HG02981 (cell line): ENCODE data around the gene ANO6.

Source experiments
- ATAC-seq: cut with Tn5 transposase; IDR thresholded peaks from one replicate; pipeline ENCODE4 v1.9.1; 2021; ENCODE audit warnings: mild to moderate bottlenecking, moderate library complexity; ENCODE audit not compliant: unreplicated experiment

ANO6 gene

DNA sequence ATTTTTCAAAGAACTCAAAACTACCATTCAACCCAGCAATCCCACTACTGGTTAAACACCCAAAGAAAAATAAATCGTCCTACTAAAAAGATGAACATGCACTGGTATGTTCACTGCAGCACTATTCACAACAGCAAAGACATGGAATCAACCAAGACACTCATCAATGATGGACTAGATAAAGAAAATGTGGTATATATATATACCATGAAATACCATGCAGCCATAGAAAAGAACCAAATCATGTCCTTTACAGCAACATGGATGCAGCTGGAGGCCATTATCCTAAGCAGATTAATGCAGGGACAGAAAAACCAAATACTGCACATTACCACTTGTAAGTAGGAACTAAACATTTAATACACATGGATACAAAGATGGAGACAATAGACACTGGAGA lies 3.8 kb upstream of the ANO6 start:
- no peak for ATAC-seq

DNA sequence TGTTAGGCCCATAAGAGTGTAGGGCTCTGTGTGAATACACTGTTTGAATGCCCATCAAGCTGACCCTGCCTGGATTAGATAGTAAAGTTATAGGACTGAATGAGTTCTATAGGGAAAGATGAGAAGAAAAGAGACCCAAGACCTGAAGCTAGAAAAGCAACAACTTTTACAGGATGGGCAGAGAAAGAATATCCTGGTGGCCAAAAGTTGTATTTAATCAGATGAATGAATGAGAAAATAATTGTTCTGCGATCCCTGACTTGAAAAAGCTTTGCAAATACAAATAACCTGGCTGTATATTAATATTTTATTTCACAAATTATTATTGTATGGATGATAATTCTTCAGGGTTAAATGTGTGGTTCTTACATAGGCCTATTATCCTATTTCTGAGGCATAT lies 2.8 kb upstream of the ANO6 start:
- ATAC-seq = no peak

DNA sequence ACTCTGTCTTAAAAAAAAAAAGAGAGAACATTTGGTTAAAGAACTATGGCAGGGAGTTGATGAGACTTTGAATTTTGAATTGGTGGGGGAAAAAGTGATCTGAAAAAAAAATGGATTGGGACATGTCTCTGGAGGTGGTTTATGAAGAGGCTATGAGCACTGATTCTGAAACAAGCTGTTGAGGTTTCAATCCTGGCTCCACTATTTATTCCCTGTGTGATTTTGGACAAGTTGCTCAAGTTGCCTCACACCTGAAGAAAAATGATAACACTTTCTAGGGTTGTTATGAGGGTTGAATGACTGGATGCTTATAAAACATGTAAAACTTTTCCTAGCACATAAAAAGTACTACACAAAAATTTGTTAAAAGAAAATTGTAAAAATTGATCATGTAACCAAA lies 1.8 kb upstream of the ANO6 start:
- no peak for ATAC-seq

DNA sequence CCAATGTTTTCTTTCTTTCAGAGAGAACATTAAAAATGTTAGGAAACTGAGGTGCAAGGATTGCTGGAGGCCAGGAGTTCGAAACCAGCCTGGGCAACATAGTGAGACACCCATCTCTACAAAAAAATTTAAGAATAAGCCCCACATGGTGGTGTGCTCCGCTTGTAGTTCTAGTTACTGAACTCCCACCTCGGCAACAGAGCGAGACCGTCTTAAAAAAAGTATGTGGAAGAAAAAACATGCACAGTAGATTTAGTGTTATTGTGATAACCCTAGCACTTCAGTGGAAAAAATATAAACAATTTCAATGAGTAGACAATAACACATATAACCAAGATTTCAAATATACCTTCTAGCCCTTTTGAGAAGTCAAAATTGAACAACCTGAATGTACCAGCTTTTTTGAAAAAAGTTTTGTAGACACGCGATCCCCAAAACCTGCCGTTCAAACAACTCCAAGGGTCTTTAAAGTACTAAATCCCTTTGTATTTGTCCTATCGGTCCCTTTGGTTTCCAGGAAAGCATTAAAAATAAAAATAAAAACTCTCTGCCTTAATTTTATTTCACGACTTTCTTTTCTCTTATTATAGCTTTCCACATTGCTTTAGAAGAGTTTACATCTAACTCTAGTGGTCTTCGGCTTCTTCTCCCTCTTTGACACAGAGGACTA lies 1.0 kb upstream of the ANO6 start:
- ATAC-seq = no peak

DNA sequence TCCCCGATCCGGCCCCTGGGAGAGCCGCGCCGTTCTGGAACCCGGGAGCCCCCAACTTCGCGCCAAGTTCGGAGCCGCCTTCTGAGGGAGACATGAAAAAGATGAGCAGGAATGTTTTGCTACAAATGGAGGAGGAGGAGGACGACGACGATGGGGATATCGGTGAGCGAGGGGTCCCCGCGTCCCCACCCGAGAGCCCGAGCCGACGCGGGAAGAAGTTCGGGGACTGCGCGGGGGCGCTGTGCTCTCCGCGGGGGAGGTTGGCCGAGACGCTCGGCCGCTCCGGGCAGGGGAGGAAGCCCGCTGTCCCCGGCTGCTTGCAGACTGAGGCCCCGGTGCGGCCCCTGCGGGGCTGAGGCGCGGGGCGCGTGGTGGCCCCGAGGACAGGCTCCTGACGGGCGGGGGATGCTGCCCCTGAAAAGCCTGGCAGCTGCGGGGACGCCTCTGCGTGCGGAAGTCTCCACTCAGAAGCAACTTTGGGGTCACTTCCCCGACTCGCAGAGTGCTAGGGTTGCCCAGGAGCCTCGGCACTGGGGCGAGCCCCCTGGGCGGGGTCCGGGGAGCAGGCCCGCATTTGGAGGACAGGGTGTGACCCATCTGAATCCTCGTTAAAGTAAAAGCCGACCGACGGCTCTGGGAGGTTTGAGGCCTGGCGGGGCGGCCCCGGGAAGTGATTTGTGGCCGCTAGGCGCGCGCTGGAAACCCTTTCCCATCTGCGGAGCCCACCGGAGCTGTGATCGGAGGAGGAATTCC lies 511 bp downstream of the ANO6 start:
- peak; percentile 32 for ATAC-seq

DNA sequence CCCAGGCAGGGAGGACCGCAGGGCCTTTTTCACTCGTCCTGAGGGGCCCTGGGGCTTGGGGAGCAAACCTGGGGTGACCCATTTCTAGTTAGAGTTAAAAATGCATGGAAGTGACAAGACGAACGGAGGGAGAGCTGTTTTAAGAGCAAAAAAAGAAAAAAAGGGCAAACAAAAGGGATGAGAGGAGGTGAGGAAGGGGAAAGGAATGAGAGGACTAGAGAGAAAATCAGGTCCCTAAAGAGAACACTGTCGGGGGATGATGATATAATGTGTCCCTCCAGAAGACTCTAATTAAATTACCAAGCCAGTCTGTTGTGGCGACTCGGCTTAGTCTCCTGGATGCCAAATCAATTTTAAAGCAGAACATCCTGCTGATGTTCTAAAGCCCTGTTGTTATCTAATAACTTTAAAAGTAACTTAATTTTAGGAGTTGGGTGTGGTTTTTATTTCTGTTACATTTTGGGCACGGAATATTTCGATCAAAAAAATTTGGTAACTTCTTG lies 1.1 kb downstream of the ANO6 start:
- no peak for ATAC-seq

DNA sequence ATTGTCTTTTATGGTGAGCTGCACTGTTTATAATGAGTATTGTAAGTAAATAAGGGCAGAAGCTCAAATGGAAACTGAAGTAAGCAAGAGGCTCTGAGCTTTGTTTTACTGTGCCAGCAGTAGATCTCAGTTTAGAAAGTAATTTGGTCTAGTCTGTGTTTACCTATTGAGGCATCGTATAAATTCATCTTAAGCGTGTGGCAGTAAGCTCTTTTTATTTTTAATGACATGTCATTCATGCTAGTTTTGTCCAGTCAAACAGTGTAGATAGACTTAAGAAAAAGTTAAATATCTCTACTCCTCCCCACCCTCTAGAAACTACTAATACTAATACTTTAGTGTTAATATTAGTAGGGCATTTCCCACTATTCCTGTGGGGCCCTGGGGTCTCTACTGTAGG lies 2.0 kb downstream of the ANO6 start:
- no peak for ATAC-seq

DNA sequence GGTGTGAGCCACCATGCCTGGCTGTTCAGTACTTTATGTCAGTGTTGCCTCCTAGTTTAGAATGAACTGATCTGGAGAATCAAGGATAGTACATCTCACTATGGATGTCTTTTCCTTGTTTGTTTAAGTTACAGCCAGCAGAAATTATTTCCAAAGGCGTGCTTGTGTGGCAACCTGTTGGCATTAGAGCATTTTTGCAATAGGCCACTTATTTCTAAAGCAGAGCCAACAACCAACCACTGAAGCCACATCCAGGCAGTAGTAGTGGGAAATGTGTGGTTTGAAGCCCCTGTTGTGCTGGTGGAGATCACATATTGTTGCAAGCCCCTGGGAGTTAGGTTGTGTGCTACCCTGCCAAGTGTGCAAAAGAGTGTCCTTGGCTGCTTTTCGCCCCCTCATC lies 3.7 kb downstream of the ANO6 start:
- no peak for ATAC-seq

DNA sequence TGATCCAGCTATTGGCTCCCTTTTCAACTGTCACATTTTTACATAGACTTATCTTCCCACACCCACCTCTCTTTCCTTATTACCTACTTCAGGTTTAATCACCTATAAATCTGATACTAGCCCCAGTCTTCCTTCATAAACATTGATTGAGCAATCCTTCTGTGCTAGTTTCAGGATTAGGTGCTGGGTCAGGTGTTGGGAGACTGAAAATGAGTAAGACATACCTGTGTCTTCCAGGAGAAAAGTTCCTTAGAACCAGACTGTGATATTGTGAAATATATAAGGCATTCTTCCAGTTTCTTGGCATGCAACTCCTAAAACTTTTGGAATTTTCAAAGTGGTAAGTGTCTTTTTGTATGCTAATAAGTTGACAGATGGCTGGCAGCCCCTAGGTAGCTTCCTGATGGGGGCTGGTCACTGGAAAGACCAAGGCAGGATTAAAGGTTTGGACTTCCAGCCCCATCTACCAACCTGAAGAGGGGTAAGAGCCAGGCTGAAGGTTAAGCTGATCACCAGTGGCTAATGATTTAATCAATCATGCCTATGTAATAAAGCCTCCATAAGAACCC lies 4.6 kb downstream of the ANO6 start:
- no peak for ATAC-seq

DNA sequence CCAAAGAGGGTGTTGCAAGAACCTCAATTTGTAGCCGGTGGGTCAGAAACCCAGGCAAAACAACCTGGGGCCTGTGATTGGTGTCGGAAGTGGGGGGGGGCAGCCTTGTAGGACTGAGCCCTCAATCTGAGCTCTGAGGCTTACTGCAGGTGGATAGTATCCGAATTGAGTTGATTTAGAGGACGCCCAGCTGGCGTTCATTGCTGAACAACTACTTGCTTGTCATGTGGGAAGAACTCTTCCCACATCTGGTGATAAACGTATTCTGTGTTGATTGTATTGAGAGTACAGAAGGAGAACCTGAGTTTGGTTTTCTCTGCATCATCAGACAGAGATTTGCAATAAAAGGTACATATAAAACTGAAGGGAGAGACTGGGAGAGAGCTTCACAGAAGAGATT lies 5.1 kb downstream of the ANO6 start:
- no peak for ATAC-seq

DNA sequence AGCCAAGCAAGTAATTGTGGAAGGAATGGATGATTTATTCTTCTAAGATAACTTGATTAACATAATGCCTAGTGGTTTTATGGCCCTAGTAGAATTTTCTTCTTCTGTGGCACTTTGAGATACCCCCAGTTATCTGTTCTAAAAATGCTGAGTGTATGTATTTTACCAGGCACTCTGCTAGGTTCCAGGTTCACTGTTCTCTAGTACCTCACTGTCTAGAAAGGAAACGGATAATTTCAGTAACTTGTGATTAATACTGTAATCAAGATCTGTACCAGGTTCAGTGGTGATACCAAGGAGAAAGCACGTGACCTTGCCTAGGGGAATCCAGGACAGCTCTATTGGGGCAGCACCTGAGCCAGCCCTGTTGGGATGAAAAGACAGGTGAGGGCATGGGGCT lies 8.0 kb downstream of the ANO6 start:
- no peak for ATAC-seq

DNA sequence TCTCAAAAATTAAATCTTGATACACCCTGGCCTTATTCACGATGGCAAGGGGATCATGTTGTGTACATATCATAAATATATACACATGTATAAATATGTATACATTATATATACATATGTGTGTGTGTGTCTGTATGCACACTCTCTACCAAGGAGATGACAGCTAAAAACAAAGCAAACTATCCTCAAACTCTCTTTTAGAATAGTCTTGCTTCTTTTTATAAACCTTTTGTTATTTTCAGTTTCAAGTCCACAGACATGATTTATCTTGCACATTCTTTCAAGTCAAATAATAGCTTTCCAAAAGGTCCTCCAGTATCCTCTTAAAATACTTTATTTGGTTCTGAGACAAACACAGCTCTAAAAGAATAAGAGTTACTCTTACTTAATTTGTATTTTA lies 8.4 kb downstream of the ANO6 start:
- ATAC-seq = no peak

DNA sequence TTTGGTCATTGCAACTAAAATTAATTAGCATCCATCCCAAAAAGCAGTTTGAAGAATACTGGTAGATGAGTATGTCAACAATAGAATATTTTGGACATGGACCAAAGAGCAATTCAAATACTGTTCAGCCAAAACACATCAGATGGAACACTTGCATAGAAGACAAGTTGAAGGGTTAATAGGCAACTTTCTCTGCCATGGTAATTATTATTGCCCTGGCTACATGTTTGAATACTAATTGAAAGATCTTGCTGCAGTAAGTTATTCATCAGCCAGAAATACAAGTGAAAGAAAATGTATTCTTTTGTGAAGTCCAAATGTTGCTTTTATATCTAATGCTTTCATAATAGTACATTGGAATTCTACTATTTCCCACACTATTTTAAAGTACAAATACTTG lies 10.1 kb downstream of the ANO6 start:
- ATAC-seq = no peak

DNA sequence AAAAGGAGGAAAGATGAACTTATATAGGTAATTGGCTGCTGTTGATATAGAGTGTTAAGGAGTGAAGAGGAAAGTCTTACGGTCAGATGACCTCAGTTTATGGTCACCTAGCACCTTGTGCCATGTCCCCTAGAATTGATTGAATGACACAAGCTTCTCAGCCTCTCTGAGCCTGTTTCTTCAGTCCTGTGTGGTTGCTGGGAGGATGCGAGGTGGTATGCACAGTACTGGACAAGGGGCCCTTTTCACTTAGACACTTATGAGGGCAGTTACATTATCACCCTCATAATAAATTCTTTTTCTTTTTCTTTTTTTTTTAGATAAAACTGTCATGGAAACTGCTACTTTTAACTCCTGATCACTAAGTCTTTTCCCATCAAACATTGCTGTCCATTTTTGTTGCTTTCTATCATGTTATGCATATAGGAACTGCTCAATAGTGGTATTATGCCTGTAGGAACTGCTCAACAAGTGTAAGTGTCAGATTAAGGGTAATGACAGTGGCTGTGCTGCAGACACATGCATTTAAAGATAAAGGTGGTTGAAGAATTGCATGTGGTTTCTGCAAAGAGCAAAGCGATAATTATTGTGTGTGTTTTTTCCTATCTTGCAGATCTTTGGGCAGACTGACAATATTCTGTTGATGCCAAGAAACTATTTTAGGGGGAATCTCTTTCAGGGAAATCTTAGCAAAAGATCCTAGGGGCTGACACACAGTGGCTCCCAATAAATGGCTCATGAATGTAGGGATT lies 11.6 kb downstream of the ANO6 start:
- no peak for ATAC-seq

DNA sequence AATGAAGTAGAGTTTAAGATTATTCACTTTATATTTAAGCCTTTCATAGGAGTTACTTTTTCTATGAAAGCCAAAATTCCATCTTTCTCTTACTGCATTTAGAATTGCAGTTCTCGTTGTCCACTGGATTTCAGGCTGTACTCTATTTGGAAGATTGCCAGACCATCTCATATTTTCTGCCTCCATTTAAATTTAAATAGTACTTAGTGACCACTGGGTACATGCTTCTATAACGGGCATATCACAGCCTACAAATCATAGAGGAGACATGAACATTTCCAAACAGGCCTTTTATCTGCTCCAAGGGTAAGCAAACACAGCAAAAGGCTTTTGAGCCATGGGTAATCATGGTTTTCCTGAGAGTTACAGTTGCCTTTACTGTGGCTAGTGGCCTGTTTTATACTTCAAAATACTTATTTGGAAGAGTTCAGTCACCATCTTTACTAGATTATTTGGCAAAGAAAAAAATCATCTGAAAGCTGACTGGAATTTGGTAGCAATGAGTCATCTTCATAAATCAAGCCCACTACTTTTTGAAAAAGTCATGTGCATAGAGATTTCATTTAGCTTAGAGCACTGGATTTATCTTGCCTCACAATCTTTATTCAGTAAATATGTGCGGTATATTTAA lies 15.7 kb downstream of the ANO6 start:
- ATAC-seq = no peak

DNA sequence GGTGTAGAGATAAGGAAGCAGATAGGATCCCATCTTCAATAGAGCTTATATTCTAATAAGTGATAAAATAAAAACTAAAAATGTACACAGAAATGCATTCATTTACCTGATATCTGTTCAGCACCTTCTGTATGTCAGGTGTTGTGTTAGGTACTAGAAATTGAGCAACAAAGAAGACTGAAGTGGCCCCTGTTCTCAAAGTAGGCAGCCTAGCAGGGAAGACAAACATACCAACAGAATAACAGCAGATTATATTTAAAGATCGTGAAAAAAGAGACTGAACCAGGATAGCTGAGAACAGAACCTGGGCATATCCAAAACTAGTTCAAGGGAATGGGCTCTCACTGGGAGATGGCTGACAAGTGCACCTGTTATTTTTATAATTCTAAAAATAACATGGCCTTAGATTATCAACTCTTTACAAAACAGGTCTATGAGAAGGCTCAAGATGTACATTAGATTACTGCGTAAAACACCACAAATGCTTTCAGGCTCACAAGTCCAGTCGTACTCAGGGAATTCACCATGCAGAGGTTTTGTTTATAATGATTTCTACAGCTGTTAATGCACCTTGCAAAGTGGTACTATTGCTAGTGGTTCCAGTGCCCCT lies 16.4 kb downstream of the ANO6 start:
- ATAC-seq = no peak

DNA sequence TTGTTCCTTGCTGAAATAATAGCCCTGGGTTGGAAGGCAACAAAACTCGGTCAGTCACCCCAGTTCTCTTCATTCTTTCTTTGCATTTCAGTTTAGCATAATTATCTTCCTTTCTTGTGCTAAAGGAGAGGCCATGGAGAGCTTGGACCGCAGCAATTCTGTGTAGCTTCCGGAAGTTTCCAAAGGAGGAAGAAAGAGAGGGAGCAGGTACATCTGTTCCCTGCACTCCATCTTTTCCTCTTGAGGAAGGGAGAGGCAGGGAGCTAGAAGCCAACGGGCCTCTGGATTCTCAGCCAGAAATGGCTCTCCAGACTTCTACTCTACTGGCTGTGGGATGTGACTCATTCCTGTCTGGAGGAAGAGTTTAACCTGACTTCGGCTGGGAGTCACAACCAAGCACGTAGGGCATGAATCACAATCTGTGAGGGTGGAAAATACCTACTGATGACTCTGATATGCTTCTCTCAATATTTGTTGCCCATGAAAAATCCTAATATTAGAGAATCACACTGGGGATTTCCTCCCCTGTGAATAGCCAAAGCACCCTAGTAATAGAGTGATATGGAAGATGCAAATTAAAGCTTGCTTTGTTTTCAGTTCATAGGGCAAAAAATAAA lies 17.0 kb downstream of the ANO6 start:
- peak; percentile 58 for ATAC-seq

DNA sequence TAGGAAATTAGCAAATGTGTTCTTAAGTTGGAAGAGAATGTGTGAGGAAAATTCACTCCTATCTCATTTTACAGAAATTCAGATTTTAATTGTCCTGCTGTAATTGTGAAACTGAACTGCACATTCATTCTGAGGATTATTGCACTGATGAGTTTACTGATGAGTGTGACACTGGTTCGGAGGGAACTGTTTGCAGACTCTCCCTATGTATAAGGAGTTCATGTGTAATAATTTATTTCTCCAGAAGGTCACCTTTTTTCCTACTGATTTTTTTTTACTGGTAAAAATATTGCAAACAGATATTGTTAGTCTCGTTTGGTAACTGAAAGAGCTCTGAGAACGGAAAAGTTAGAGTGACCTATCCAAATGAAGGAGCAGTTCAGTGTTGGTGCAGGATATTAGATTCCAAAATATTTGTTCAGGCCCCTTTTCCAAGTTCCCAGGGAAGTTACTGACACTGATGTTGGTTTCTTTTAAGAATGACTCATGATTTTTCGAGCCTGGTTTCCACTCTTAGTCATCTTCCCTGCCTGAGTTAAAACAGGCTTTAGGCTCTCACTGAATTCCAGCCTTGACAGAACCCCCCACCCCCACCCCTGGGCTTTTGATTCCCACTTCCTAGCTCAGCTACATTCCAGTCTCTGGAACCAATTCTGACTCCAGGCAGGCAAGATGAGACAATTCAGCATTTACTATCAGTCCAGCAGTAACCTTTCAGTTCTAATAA lies 18.4 kb downstream of the ANO6 start:
- ATAC-seq = no peak
